Endothelial cell of umbilical vein (primary cell): Measurements from ENCODE around the gene TVP23A. TPM values are rescaled to one million over a fixed set of nuclear protein-coding genes. Genes with fewer than 3 reads are reported as not detected.

ENCODE experiments used
- BruUV-seq: library from RNA; stranded (reverse); fragments of 400-500 nt; replicated peaks from 2 replicates; lab custom pipeline; 2021; lab: Mats Ljungman, UMichigan
- CTCF ChIA-PET: fragments of 300-600, 350-600 bp; sonication (Branson Sonifier 250); formaldehyde crosslinking; loops from one replicate; lab custom pipeline; 2021; ENCODE audit warnings: antibody characterized with exemption, inconsistent platforms; lab: Charles Lee
- POLR2A ChIA-PET: fragments of 300-600, 350-600 bp; sonication (Branson Sonifier 250); formaldehyde crosslinking; loops from one replicate; lab custom pipeline; 2021; ENCODE audit warnings: antibody characterized with exemption, inconsistent platforms; lab: Charles Lee
- DNase-seq: peaks from one replicate; pipeline ENCODE4 v3.0.0-alpha.2; 2011; ENCODE audit warnings: low read depth, low spot score
- FAIRE-seq: peaks from 2 replicates; lab custom pipeline; 2011; peaks lifted over from hg19 to GRCh38; lab: Jason Lieb, UNC
- H2AFZ ChIP-seq: 2 replicates; pipeline ENCODE4 v1.6.0; 2012; ENCODE audit warnings: low read depth, low read length, control low read depth, inconsistent platforms
- H3K27ac ChIP-seq: 2 replicates; pipeline ENCODE4 v1.5.1; 2011; ENCODE audit warnings: low read depth, mild to moderate bottlenecking, control low read depth, low read length, moderate library complexity; ENCODE audit not compliant: insufficient read depth
- H3K27me3 ChIP-seq, 2 experiments: 2 replicates each; pipeline versions ENCODE4 v1.6.0 to v1.6.1; 2011; ENCODE audit warnings: low read length in 2 of 2, mixed read lengths in 1 of 2; ENCODE audit not compliant: control insufficient read depth in 2 of 2, insufficient read depth in 2 of 2
- H3K36me3 ChIP-seq, 2 experiments: 2 replicates in 1 of 2; 3 replicates in 1 of 2; pipeline ENCODE4 v1.5.1; 2011; ENCODE audit warnings: low read length in 2 of 2, mild to moderate bottlenecking in 1 of 2, moderate library complexity in 1 of 2; ENCODE audit not compliant: control insufficient read depth in 2 of 2, insufficient read depth in 2 of 2; ENCODE audit errors: extremely low read depth in 1 of 2
- H3K4me1 ChIP-seq: 3 replicates; pipeline ENCODE4 v1.5.1; 2011; ENCODE audit warnings: mild to moderate bottlenecking, low read length; ENCODE audit not compliant: control insufficient read depth, insufficient read depth; ENCODE audit errors: extremely low read depth
- H3K4me2 ChIP-seq: 2 replicates; pipeline ENCODE4 v1.6.1; 2011; ENCODE audit warnings: low read length, control low read depth, mixed read lengths; ENCODE audit not compliant: insufficient read depth
- H3K4me3 ChIP-seq, 3 experiments: fragments of 200-600 bp in 1 of 3; sonication (generic), shearing (Covaris generic) in 1 of 3; replicated peaks in 1 of 3; 2 replicates each; pipeline ENCODE4 v1.5.1; 2011 to 2016; ENCODE audit warnings: control low read depth in 3 of 3, low read length in 3 of 3, mild to moderate bottlenecking in 2 of 3, inconsistent platforms in 1 of 3, low read depth in 1 of 3, moderate library complexity in 1 of 3; ENCODE audit not compliant: insufficient read depth in 1 of 3
- H3K79me2 ChIP-seq: 2 replicates; pipeline ENCODE4 v1.6.0; 2012; ENCODE audit warnings: low read length, inconsistent platforms; ENCODE audit not compliant: control insufficient read depth, insufficient read depth
- H3K9ac ChIP-seq: replicated peaks from 2 replicates; pipeline ENCODE3; 2011; ENCODE audit warnings: low read length, control low read depth; ENCODE audit not compliant: insufficient read depth; ENCODE audit errors: extremely low read depth
- H3K9me1 ChIP-seq: replicated peaks from 3 replicates; pipeline ENCODE4 v1.6.0; 2011; ENCODE audit warnings: mild to moderate bottlenecking, low read length; ENCODE audit not compliant: control insufficient read depth, insufficient read depth; ENCODE audit errors: extremely low read depth
- H3K9me3 ChIP-seq: replicated peaks from 2 replicates; pipeline ENCODE4 v1.5.1; 2012; ENCODE audit warnings: low read length, inconsistent platforms; ENCODE audit not compliant: control insufficient read depth, insufficient read depth
- H4K20me1 ChIP-seq: replicated peaks from 2 replicates; pipeline ENCODE3; 2011; ENCODE audit warnings: mild to moderate bottlenecking, low read length; ENCODE audit not compliant: control insufficient read depth, insufficient read depth; ENCODE audit errors: extremely low read depth
- EZH2 ChIP-seq: IDR thresholded peaks from 2 replicates; pipeline ENCODE4 v1.6.1; 2012; ENCODE audit warnings: borderline replicate concordance, low read depth, mild to moderate bottlenecking, moderate library complexity, low read length, inconsistent platforms; ENCODE audit not compliant: severe bottlenecking
- FOS ChIP-seq: IDR thresholded peaks from 2 replicates; pipeline ENCODE4 v1.6.1; 2011; ENCODE audit warnings: mild to moderate bottlenecking, low read length, moderate library complexity, borderline replicate concordance; ENCODE audit not compliant: insufficient read depth
- GATA2 ChIP-seq: IDR thresholded peaks from 2 replicates; pipeline ENCODE4 v1.7.0; 2011; ENCODE audit warnings: low read depth, mild to moderate bottlenecking, moderate library complexity, mixed read lengths, low read length; ENCODE audit not compliant: insufficient read length, insufficient read depth
- JUN ChIP-seq: IDR thresholded peaks from 2 replicates; pipeline ENCODE4 v1.6.1; 2011; ENCODE audit warnings: borderline replicate concordance, low read depth; ENCODE audit not compliant: insufficient read length, insufficient read depth
- MYC ChIP-seq: IDR thresholded peaks from one replicate; pipeline ENCODE4 v1.6.1; 2011; ENCODE audit warnings: mild to moderate bottlenecking, low read depth, low read length
- POLR2A ChIP-seq: IDR thresholded peaks from 2 replicates; pipeline ENCODE4 v1.6.1; 2012; ENCODE audit warnings: low read depth, mild to moderate bottlenecking, control low read depth, low read length
- POLR2AphosphoS5 ChIP-seq: IDR thresholded peaks from 2 replicates; pipeline ENCODE4 v1.6.1; 2012; ENCODE audit warnings: low read depth, mild to moderate bottlenecking, control low read depth, low read length, moderate library complexity; ENCODE audit not compliant: insufficient read depth
- dilution Hi-C: fragments of 300-500 bp; cut with MboI; formaldehyde crosslinking; loops from one replicate; pipeline ENCODE4 v1.15.0; 2019; ENCODE audit warnings: low sequenced_read_pairs; ENCODE audit not compliant: extremely low pct_ligation_motif_present
- intact Hi-C: fragments of 100-400 bp; cut with micrococcal nuclease; formaldehyde crosslinking; loops from one replicate; pipeline ENCODE4 v1.10.0; 2022
- polyA plus RNA-seq, 4 experiments: library from polyadenylated mRNA; depleted of rRNA in 3 of 4; stranded (reverse) in 3 of 4; unstranded in 1 of 4; fragments of >200 nt; gene quantifications; 2 replicates each; pipeline versions ENCODE4 v1.2.1 to v1.2.3, GENCODE V29; 2011 to 2012; ENCODE audit warnings: missing spikeins in 1 of 4
- total RNA-seq: library from RNA; stranded (reverse); gene quantifications from 2 replicates; pipeline ENCODE4 v1.2.3, GENCODE V29; 2021
- TF ChIP-seq, protein P1 (sequence below), 2 donors: IDR thresholded peaks; 1 replicate in 1 of 2; 2 replicates in 1 of 2; pipeline ENCODE4 v1.5.1; 2011; ENCODE audit warnings: low read length in 2 of 2, mild to moderate bottlenecking in 2 of 2, moderate library complexity in 2 of 2, control low read depth in 1 of 2, inconsistent platforms in 1 of 2, low read depth in 1 of 2; ENCODE audit not compliant: insufficient read depth in 1 of 2; ENCODE audit errors: extremely low read depth in 1 of 2
- TF ChIP-seq, protein P2 (sequence below): IDR thresholded peaks from 2 replicates; pipeline ENCODE4 v1.6.1; 2011; ENCODE audit not compliant: insufficient read depth, insufficient read length

TVP23A gene
- total and polyA plus RNA-seq, 2 donors (not counting 3 experiments of a cell fraction or from before 2014, with no cell fraction given): not detected

DNA sequence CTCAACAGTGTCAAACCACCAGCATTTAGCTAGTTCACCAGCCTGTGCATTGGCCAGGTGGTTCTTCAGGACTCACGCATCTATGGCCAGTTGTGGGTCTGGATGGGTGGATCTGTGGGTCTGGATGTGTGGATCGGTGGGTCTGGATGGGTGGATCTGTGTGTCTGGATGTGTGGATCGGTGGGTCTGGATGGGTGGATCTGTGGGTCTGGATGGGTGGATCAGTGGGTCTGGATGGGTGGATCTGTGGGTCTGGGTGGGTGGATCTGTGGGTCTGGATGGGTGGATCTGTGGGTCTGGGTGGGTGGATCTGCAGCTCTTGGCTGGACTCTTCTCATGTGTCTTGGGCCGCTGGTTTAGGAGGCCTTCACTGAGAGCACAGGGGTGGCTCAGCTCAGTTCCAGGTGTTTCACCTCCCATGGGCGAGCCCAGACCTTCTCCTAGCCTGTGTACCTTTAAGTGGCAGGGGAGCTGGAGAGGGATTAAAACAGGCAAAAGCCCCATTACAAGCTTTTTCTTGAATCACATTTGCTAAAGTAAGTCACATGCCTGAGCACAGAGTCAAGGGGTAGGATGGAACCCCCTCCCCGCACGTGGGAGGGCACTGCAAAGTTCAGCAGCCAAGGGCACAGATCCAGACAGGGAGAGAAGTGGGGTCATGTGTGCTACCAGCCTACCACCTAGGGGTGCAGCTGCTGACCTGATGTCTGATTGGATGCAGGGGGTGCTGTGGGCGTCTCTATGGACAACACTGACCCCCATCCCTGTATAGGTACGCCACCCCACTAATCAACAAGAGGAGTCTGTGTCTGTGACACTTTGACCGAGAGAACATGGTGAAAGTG is 78.4 kb downstream of the TVP23A start:
- Histone ChIP-seq H3K4me3 (no peak overlapping the region), H3K27ac (no peak overlapping the region), H4K20me1 (no peaks in the 10 kb centered on the region), H3K9me3 (no peaks in the 10 kb centered on the region), H3K4me2 (no peak overlapping the region), H3K36me3 (no peaks in the 10 kb centered on the region), H2AFZ (no peak overlapping the region), H3K79me2 (no peaks in the 10 kb centered on the region), H3K9ac (no peak overlapping the region), H3K9me1 (no peaks in the 10 kb centered on the region), H3K4me1 (peaks cover 14% of the 10 kb centered on the region), H3K27me3 (no peaks in the 10 kb centered on the region)
- ChIA-PET CTCF (interaction anchor here (1.2 to 5.3 kb wide), 4 partner anchors 178 to 1988 kb away, joined by 3 to 29 read pairs (median 8); no protein-coding TSS in a partner anchor), POLR2A (no interaction called here)
- no peak for DNase-seq
- TF ChIP-seq GATA2 (no peak), FOS (no peak), MYC (no peak), POLR2A (no peak), EZH2 (no peak), POLR2AphosphoS5 (no peak), JUN (no peak)
- TF ChIP-seq, protein P1, sequence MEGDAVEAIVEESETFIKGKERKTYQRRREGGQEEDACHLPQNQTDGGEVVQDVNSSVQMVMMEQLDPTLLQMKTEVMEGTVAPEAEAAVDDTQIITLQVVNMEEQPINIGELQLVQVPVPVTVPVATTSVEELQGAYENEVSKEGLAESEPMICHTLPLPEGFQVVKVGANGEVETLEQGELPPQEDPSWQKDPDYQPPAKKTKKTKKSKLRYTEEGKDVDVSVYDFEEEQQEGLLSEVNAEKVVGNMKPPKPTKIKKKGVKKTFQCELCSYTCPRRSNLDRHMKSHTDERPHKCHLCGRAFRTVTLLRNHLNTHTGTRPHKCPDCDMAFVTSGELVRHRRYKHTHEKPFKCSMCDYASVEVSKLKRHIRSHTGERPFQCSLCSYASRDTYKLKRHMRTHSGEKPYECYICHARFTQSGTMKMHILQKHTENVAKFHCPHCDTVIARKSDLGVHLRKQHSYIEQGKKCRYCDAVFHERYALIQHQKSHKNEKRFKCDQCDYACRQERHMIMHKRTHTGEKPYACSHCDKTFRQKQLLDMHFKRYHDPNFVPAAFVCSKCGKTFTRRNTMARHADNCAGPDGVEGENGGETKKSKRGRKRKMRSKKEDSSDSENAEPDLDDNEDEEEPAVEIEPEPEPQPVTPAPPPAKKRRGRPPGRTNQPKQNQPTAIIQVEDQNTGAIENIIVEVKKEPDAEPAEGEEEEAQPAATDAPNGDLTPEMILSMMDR (IDR thresholded peaks at IDR 0.05; ENCODE audit: extremely low read depth in 1 of 2, insufficient read depth in 1 of 2, low read depth in 1 of 2, low read length in 2 of 2): no peak
- TF ChIP-seq, protein P2, sequence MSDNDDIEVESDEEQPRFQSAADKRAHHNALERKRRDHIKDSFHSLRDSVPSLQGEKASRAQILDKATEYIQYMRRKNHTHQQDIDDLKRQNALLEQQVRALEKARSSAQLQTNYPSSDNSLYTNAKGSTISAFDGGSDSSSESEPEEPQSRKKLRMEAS: no peak
- no peak for FAIRE-seq
- no TSS peak for BruUV-seq
- intact Hi-C loops (loop anchor here (5.0 kb wide), 2 partner anchors 87 to 353 kb away; partner anchors contain the start of gene ATF7IP2), dilution Hi-C loops (no loop called here)
